Liver (tissue), 9 donors: ENCODE measurements around the gene LARGE1. TPM values are rescaled to one million over a fixed set of nuclear protein-coding genes. Genes with fewer than 3 reads are reported as not detected.

ENCODE experiments used
- DNase-seq: peaks from one replicate; pipeline ENCODE4 v3.0.0-alpha.2; 2017; ENCODE audit warnings: low spot score
- H3K27ac ChIP-seq, 2 donors: one replicate each; pipeline ENCODE4 v1.7.0; 2013; ENCODE audit warnings: inconsistent platforms in 2 of 2, low read length in 2 of 2, control low read depth in 1 of 2, low read depth in 1 of 2, mild to moderate bottlenecking in 1 of 2
- H3K27me3 ChIP-seq, 4 donors: one replicate each; pipeline versions ENCODE4 v1.6.1 to v1.7.0; 2013; ENCODE audit warnings: low read length in 3 of 4, inconsistent platforms in 1 of 4, mild to moderate bottlenecking in 1 of 4, moderate library complexity in 1 of 4; ENCODE audit not compliant: control insufficient read depth in 4 of 4, insufficient read depth in 4 of 4
- H3K36me3 ChIP-seq, 4 donors: one replicate each; pipeline versions ENCODE4 v1.6.1 to v1.7.0; 2013; ENCODE audit warnings: low read length in 3 of 4, mild to moderate bottlenecking in 3 of 4, low read depth in 1 of 4, moderate library complexity in 1 of 4; ENCODE audit not compliant: control insufficient read depth in 4 of 4, insufficient read depth in 3 of 4
- H3K4me1 ChIP-seq, 4 donors: one replicate each; pipeline versions ENCODE4 v1.6.1 to v1.7.0; 2013; ENCODE audit warnings: low read length in 3 of 4, mild to moderate bottlenecking in 3 of 4, moderate library complexity in 1 of 4; ENCODE audit not compliant: control insufficient read depth in 4 of 4, insufficient read depth in 4 of 4
- H3K4me3 ChIP-seq, 3 donors: one replicate each; pipeline versions ENCODE4 v1.6.1 to v1.7.0; 2013; ENCODE audit warnings: low read length in 3 of 3, control low read depth in 1 of 3, low read depth in 1 of 3, mild to moderate bottlenecking in 1 of 3
- H3K9ac ChIP-seq, 2 donors: one replicate each; pipeline ENCODE4 v1.7.0; 2013; ENCODE audit warnings: low read length in 2 of 2, mild to moderate bottlenecking in 2 of 2, moderate library complexity in 2 of 2, control low read depth in 1 of 2, low read depth in 1 of 2
- H3K9me3 ChIP-seq, 4 donors: one replicate each; pipeline versions ENCODE4 v1.6.1 to v1.7.0; 2013; ENCODE audit warnings: low read length in 3 of 4; ENCODE audit not compliant: control insufficient read depth in 4 of 4
- EGR1 ChIP-seq, 2 donors: IDR thresholded peaks; 2 replicates each; pipeline ENCODE4 v1.6.1; 2016 to 2018; ENCODE audit warnings: antibody characterized with exemption in 2 of 2, low read depth in 2 of 2
- FOXA1 ChIP-seq: IDR thresholded peaks from 2 replicates; pipeline ENCODE4 v1.6.1; 2016; ENCODE audit warnings: antibody characterized with exemption
- FOXA2 ChIP-seq: IDR thresholded peaks from 2 replicates; pipeline ENCODE4 v1.6.1; 2016; ENCODE audit warnings: antibody characterized with exemption
- GABPA ChIP-seq, 2 donors: IDR thresholded peaks in 1 of 2; conservative IDR thresholded peaks in 1 of 2; 2 replicates each; pipeline ENCODE4 v1.6.1; 2016; ENCODE audit warnings: antibody characterized with exemption in 2 of 2, mild to moderate bottlenecking in 1 of 2, moderate library complexity in 1 of 2
- HNF4A ChIP-seq, 2 donors: conservative IDR thresholded peaks; 2 replicates each; pipeline ENCODE4 v1.6.1; 2016; ENCODE audit warnings: antibody characterized with exemption in 2 of 2, mild to moderate bottlenecking in 2 of 2
- HNF4G ChIP-seq: IDR thresholded peaks from 2 replicates; pipeline ENCODE4 v1.6.1; 2016; ENCODE audit warnings: antibody characterized with exemption
- JUND ChIP-seq, 2 donors: IDR thresholded peaks; 2 replicates each; pipeline ENCODE4 v1.6.1; 2016; ENCODE audit warnings: antibody characterized with exemption in 2 of 2
- MAX ChIP-seq: IDR thresholded peaks from 2 replicates; pipeline ENCODE4 v1.6.1; 2016; ENCODE audit warnings: antibody characterized with exemption
- NR2F2 ChIP-seq: IDR thresholded peaks from 2 replicates; pipeline ENCODE4 v1.6.1; 2016; ENCODE audit warnings: antibody characterized with exemption
- RAD21 ChIP-seq, 2 donors: IDR thresholded peaks; 2 replicates each; pipeline ENCODE4 v1.6.1; 2016; ENCODE audit warnings: antibody characterized with exemption in 2 of 2, mild to moderate bottlenecking in 2 of 2
- REST ChIP-seq: IDR thresholded peaks from 2 replicates; pipeline ENCODE4 v1.6.1; 2016; ENCODE audit warnings: antibody characterized with exemption, mild to moderate bottlenecking
- SP1 ChIP-seq: IDR thresholded peaks from 2 replicates; pipeline ENCODE4 v1.6.1; 2018; ENCODE audit warnings: antibody characterized with exemption, mild to moderate bottlenecking
- TAF1 ChIP-seq: conservative IDR thresholded peaks from 2 replicates; pipeline ENCODE4 v1.6.1; 2016; ENCODE audit warnings: antibody characterized with exemption, mild to moderate bottlenecking
- YY1 ChIP-seq: IDR thresholded peaks from 2 replicates; pipeline ENCODE4 v1.6.1; 2016; ENCODE audit warnings: antibody characterized with exemption, mild to moderate bottlenecking
- WGBS: extraction: QIAGEN DNeasy Blood & Tissue Kit; methylation state at CpG from one replicate; pipeline ENCODE4 v1.1.7; 2013; 5-methylcytosine and 5-hydroxymethylcytosine counted together
- polyA plus RNA-seq, 2 donors: library from polyadenylated mRNA; stranded (reverse) in 1 of 2; unstranded in 1 of 2; fragments of 200-250 nt in 1 of 2; fragments of >200 nt in 1 of 2; fragmentation: Nextera tagmentation in 1 of 2; extraction: Ambion mirVana in 1 of 2; gene quantifications; one replicate each; pipeline versions ENCODE4 v1.2.1 to v1.2.3, GENCODE V29; 2013 to 2015
- total RNA-seq, 2 donors: library from RNA; depleted of rRNA; stranded (reverse); fragments of >200 nt; gene quantifications; one replicate each; pipeline ENCODE4 v1.2.3, GENCODE V29; 2014
- TF ChIP-seq, protein P1 (sequence below): IDR thresholded peaks from 2 replicates; pipeline ENCODE4 v1.6.1; 2016; ENCODE audit warnings: antibody characterized with exemption
- TF ChIP-seq, protein P2 (sequence below): fragments of 150-350 bp; IDR thresholded peaks from 2 replicates; pipeline ENCODE4 v1.5.1; 2017; ENCODE audit warnings: improper control_type of control experiment, low read depth, low read length; ENCODE audit not compliant: missing input control
- donor health status: healthy.
- donor health status: healthy.
- donor health status: healthy.
- donor health status: healthy.
- donor health status: healthy.

LARGE1 gene
- total and polyA plus RNA-seq, 4 donors, result 2.3 to 14.1 (median 5.7) TPM

- Histone ChIP-seq H3K4me1 (peaks cover 0 to 3% (median 1%) of the 10 kb centered on the region in 4 donors), H3K9me3 (no peaks in the 10 kb centered on the region), H3K27me3 (no peaks in the 10 kb centered on the region), H3K9ac (no peak overlapping the region), H3K27ac (no peak overlapping the region), H3K36me3 (peaks cover 0 to 3% (median 0%) of the 10 kb centered on the region in 4 donors), H3K4me3 (no peak overlapping the region)
- WGBS, result 89% methylated on average over 9 of the region's 9 CpGs
- DNase-seq, result no peak
- no peak for TF ChIP-seq HNF4G
- TF ChIP-seq NR2F2, result no peak
- TF ChIP-seq YY1, result no peak
- TF ChIP-seq, protein P1, sequence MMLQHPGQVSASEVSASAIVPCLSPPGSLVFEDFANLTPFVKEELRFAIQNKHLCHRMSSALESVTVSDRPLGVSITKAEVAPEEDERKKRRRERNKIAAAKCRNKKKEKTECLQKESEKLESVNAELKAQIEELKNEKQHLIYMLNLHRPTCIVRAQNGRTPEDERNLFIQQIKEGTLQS, result no peak
- TF ChIP-seq JUND (IDR thresholded peaks at IDR 0.05), result no peak
- no peak for TF ChIP-seq RAD21 (IDR thresholded peaks at IDR 0.05)
- TF ChIP-seq, protein P2, sequence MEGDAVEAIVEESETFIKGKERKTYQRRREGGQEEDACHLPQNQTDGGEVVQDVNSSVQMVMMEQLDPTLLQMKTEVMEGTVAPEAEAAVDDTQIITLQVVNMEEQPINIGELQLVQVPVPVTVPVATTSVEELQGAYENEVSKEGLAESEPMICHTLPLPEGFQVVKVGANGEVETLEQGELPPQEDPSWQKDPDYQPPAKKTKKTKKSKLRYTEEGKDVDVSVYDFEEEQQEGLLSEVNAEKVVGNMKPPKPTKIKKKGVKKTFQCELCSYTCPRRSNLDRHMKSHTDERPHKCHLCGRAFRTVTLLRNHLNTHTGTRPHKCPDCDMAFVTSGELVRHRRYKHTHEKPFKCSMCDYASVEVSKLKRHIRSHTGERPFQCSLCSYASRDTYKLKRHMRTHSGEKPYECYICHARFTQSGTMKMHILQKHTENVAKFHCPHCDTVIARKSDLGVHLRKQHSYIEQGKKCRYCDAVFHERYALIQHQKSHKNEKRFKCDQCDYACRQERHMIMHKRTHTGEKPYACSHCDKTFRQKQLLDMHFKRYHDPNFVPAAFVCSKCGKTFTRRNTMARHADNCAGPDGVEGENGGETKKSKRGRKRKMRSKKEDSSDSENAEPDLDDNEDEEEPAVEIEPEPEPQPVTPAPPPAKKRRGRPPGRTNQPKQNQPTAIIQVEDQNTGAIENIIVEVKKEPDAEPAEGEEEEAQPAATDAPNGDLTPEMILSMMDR, result no peak
- TF ChIP-seq EGR1 (IDR thresholded peaks at IDR 0.05; ENCODE audit: low read depth in 2 of 2), result no peak
- no peak for TF ChIP-seq MAX
- TF ChIP-seq REST, result no peak
- no peak for TF ChIP-seq GABPA (IDR thresholded peaks at IDR 0.05 in 1 of 2, conservative IDR thresholded peaks at IDR 0.05 in 1 of 2)
- TF ChIP-seq FOXA1, result no peak
- no peak for TF ChIP-seq TAF1
These were observed 520.0 kb downstream of the LARGE1 start for GRCh38 chr22:33400061-33400840.

DNA sequence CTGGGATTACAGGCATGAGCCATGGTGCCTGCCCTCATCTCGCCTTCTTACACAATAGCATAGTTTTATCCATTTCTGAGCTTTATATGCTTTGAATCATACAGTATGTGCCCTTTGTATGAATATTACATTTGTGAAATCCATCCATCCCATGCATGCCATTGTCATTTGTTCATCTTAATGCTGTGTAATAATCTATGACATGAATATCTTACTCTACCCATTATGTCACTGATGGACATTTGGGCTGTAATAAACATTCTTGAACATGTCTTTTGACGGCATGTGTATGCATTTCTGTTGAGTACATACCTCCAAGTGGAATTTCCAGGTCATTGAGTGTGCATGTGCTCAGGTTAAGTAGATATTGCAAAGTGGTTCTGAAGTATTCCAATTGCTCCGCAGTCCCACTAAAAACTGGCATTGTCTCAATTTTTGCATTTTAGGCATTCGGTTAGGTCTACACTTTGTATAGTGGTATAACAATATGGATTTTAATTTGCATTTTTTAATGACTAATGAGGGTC, 522.8 kb downstream of the LARGE1 start:
- 97% methylated on average over 4 of the region's 4 CpGs for WGBS

More for the DNA sequence above, 522.8 kb downstream of the LARGE1 start:
- Histone ChIP-seq H3K4me1 (peaks cover 1 to 19% (median 18%) of the 10 kb centered on the region in 4 donors), H3K27ac (no peak overlapping the region), H3K27me3 (no peaks in the 10 kb centered on the region), H3K9me3 (no peaks in the 10 kb centered on the region), H3K9ac (no peak overlapping the region), H3K4me3 (no peak overlapping the region), H3K36me3 (no peaks in the 10 kb centered on the region)
- no peak for DNase-seq
- TF ChIP-seq SP1 (no peak), NR2F2 (no peak), FOXA2 (no peak), FOXA1 (no peak), MAX (no peak), TAF1 (no peak), HNF4A (conservative IDR thresholded peaks at IDR 0.05) (no peak), HNF4G (no peak), REST (no peak)
- TF ChIP-seq, protein P2, result no peak
